ENCODE results near the gene MTMR2. TPM values are rescaled to one million over a fixed set of nuclear protein-coding genes. Genes with fewer than 3 reads are reported as not detected.

The MTMR2 gene
- total and polyA plus RNA-seq, 9 of the 15 experiments (the other 6 are each of a cell fraction or from before 2014, with no cell fraction given), result 12.6 to 35.8 (median 25.2) TPM

GRCh38 chr11:95789506-95790122 lies 134.3 kb downstream of the MTMR2 start, which contains the start of gene FAM76B (continued):
- peak; percentile 36; the same call in 1 of the 2 replicates for TF ChIP-seq THAP12 (CRISPR knock-in tag; IDR thresholded peaks at IDR 0.05)
- TF ChIP-seq ZNF197 (CRISPR knock-in tag; IDR thresholded peaks at IDR 0.05; ENCODE audit: low read depth), result peak; percentile 45; the same call in 1 of the 2 replicates
- peak in 1 of 3 experiments; percentile 40; a peak in 1 of 6 replicates for TF ChIP-seq ZBTB11 (CRISPR knock-in tag; IDR thresholded peaks at IDR 0.05)
- TF ChIP-seq ZSCAN32 (CRISPR knock-in tag; IDR thresholded peaks at IDR 0.05), result no peak
- no peak for TF ChIP-seq NR2C1 (IDR thresholded peaks at IDR 0.05)
- TF ChIP-seq NR2C1 (tag; IDR thresholded peaks at IDR 0.05), result peak; percentile 11; the same call in 1 of the 2 replicates
- TF ChIP-seq JUN (IDR thresholded peaks at IDR 0.05; ENCODE audit: borderline replicate concordance, low read depth, low read length), result no peak
- TF ChIP-seq JUN (CRISPR knock-in tag; IDR thresholded peaks at IDR 0.05; ENCODE audit: borderline replicate concordance), result no peak
- no peak for TF ChIP-seq ELK3 (CRISPR knock-in tag; IDR thresholded peaks at IDR 0.05)
- no peak for TF ChIP-seq YBX1 (IDR thresholded peaks at IDR 0.05)
- no peak for TF ChIP-seq ZFP91 (CRISPR knock-in tag; IDR thresholded peaks at IDR 0.05)
- 0 out of 2 replicates have a peak, but pooled peaks have one; percentile 1 for TF ChIP-seq SPI1 (IDR thresholded peaks at IDR 0.05; ENCODE audit: borderline replicate concordance, low read depth, low read length)
- no peak for TF ChIP-seq ZNF589 (CRISPR knock-in tag; IDR thresholded peaks at IDR 0.05; ENCODE audit: low read depth)
- TF ChIP-seq ETS2 (tag; IDR thresholded peaks at IDR 0.05; ENCODE audit: borderline replicate concordance, poor library complexity, severe bottlenecking), result no peak
- no peak for TF ChIP-seq U2AF1 (optimal IDR thresholded peaks at IDR 0.05; ENCODE audit: low read depth, low read length)
- TF ChIP-seq CCNT2 (IDR thresholded peaks at IDR 0.05; ENCODE audit: borderline replicate concordance, extremely low read depth, insufficient read length, low read depth, low read length), result peak; percentile 73
- TF ChIP-seq ZNF41 (CRISPR knock-in tag; conservative IDR thresholded peaks at IDR 0.05), result no peak
- TF ChIP-seq ARID1B (IDR thresholded peaks at IDR 0.05), result no peak
- TF ChIP-seq TAF7 (tag; IDR thresholded peaks at IDR 0.05), result no peak
